HCT116 (cell line): ENCODE measurements around the gene DRC7. TPM values are rescaled to one million over a fixed set of nuclear protein-coding genes. Genes with fewer than 3 reads are reported as not detected.

Source experiments
- ATAC-seq: fragments of 200-7000 bp; cut with Tn5 transposase; 2 replicates; pipeline ENCODE4 v1.9.1; 2020; ENCODE audit warnings: mild to moderate bottlenecking, moderate library complexity
- BruUV-seq: library from RNA; stranded (reverse); fragments of 400-500 nt; replicated peaks from 2 replicates; lab custom pipeline; 2021; lab: Mats Ljungman, UMichigan
- CTCF ChIA-PET: fragments of 300-600 bp; sonication (Branson Sonifier 250); formaldehyde crosslinking; loops from one replicate; lab custom pipeline; 2021; ENCODE audit warnings: antibody characterized with exemption; lab: Charles Lee
- POLR2A ChIA-PET: fragments of 300-600, 350-600 bp; sonication (Branson Sonifier 250); formaldehyde crosslinking; loops from one replicate; lab custom pipeline; 2021; ENCODE audit warnings: antibody characterized with exemption; lab: Charles Lee
- RAD21 ChIA-PET, 2 experiments: fragments of 300-600 bp; sonication (Branson Sonifier 250); formaldehyde crosslinking; loops; one replicate each; lab custom pipeline; 2023; ENCODE audit warnings: low total read pairs in 2 of 2; ENCODE audit not compliant: uncharacterized antibody in 2 of 2, unreplicated experiment in 2 of 2, low non-redundant PET in 1 of 2; lab: Charles Lee
- DNase-seq: peaks from one replicate; pipeline ENCODE4 v3.0.0-alpha.2; 2010; ENCODE audit warnings: low read depth, low spot score
- H2AFZ ChIP-seq: fragments of 200-600 bp; shearing (Covaris generic), sonication (generic); 2 replicates; pipeline ENCODE4 v1.6.1; 2017; ENCODE audit warnings: low read depth, mixed run types, mixed read lengths, antibody characterized with exemption, low read length; ENCODE audit not compliant: poor library complexity, severe bottlenecking
- H3K27ac ChIP-seq: 2 replicates; pipeline ENCODE4 v1.5.1; 2012; ENCODE audit warnings: low read depth, low read length
- H3K27me3 ChIP-seq: fragments of 200-600 bp; sonication (generic); 2 replicates; pipeline ENCODE4 v1.6.1; 2016; ENCODE audit warnings: mixed run types, low read length, mixed read lengths; ENCODE audit not compliant: insufficient read depth
- H3K36me3 ChIP-seq, 2 experiments: fragments of 200-500 bp in 1 of 2; fragments of 200-600 bp in 1 of 2; sonication (Bioruptor generic) in 1 of 2; sonication (generic) in 1 of 2; 2 replicates each; pipeline versions ENCODE4 v1.5.1 to v1.6.1; 2014 to 2016; ENCODE audit warnings: low read length in 2 of 2, inconsistent platforms in 1 of 2, mixed read lengths in 1 of 2, mixed run types in 1 of 2; ENCODE audit not compliant: insufficient read depth in 2 of 2, control insufficient read depth in 1 of 2
- H3K4me1 ChIP-seq, 2 experiments: fragments of 200-600 bp in 1 of 2; sonication (generic) in 1 of 2; 2 replicates each; pipeline versions ENCODE4 v1.5.1 to v1.6.1; 2012 to 2017; ENCODE audit warnings: low read length in 2 of 2, inconsistent platforms in 1 of 2, mild to moderate bottlenecking in 1 of 2, mixed read lengths in 1 of 2, mixed run types in 1 of 2, moderate library complexity in 1 of 2; ENCODE audit not compliant: insufficient read depth in 2 of 2, control insufficient read depth in 1 of 2
- H3K4me2 ChIP-seq: fragments of 200-600 bp; sonication (generic); 2 replicates; pipeline ENCODE4 v1.6.1; 2017; ENCODE audit warnings: mixed run types, low read length, mixed read lengths
- H3K4me3 ChIP-seq, 2 experiments: fragments of 200-600 bp in 1 of 2; sonication (generic) in 1 of 2; replicated peaks in 1 of 2; 2 replicates each; pipeline ENCODE4 v1.5.1; 2011 to 2016; ENCODE audit warnings: low read length in 2 of 2, control low read depth in 1 of 2, low read depth in 1 of 2, mild to moderate bottlenecking in 1 of 2, mixed read lengths in 1 of 2, mixed run types in 1 of 2
- H3K79me2 ChIP-seq: fragments of 200-600 bp; sonication (generic); 2 replicates; pipeline ENCODE4 v1.6.1; 2017; ENCODE audit warnings: mild to moderate bottlenecking, mixed run types, low read length, moderate library complexity, mixed read lengths; ENCODE audit not compliant: insufficient read depth
- H3K9ac ChIP-seq: fragments of 200-600 bp; sonication (generic); 2 replicates; pipeline ENCODE4 v1.6.1; 2016; ENCODE audit warnings: low read length, mixed read lengths
- H3K9me2 ChIP-seq: fragments of 200-600 bp; sonication (generic), shearing (Covaris generic); 2 replicates; pipeline ENCODE4 v1.6.1; 2017; ENCODE audit warnings: mixed run types, mild to moderate bottlenecking, moderate library complexity; ENCODE audit not compliant: insufficient read depth
- H3K9me3 ChIP-seq, 2 experiments: fragments of 200-500 bp in 1 of 2; fragments of 200-600 bp in 1 of 2; sonication (Bioruptor generic) in 1 of 2; sonication (generic) in 1 of 2; 2 replicates each; pipeline ENCODE4 v1.6.1; 2014 to 2017; ENCODE audit warnings: low read length in 2 of 2, mixed read lengths in 2 of 2, inconsistent platforms in 1 of 2, low read depth in 1 of 2, mild to moderate bottlenecking in 1 of 2, mixed run types in 1 of 2, moderate library complexity in 1 of 2; ENCODE audit not compliant: control insufficient read depth in 1 of 2, insufficient read depth in 1 of 2
- H4K20me1 ChIP-seq: fragments of 200-600 bp; sonication (generic), shearing (Covaris generic); 2 replicates; pipeline ENCODE4 v1.6.1; 2017; ENCODE audit warnings: mixed run types, mild to moderate bottlenecking, moderate library complexity; ENCODE audit not compliant: insufficient read depth
- CBX3 ChIP-seq: IDR thresholded peaks from 2 replicates; pipeline ENCODE4 v1.6.1; 2012; ENCODE audit warnings: low read depth
- CEBPB ChIP-seq: IDR thresholded peaks from 2 replicates; pipeline ENCODE4 v1.6.1; 2012; ENCODE audit warnings: low read depth
- ELF1 ChIP-seq: IDR thresholded peaks from 2 replicates; pipeline ENCODE4 v1.6.1; 2012; ENCODE audit warnings: low read depth, borderline replicate concordance
- JUND ChIP-seq: IDR thresholded peaks from 2 replicates; pipeline ENCODE4 v1.6.1; 2012
- MAX ChIP-seq: IDR thresholded peaks from 2 replicates; pipeline ENCODE4 v1.6.1; 2012
- RAD21 ChIP-seq: IDR thresholded peaks from 2 replicates; pipeline ENCODE4 v1.6.1; 2012; ENCODE audit warnings: low read depth, mild to moderate bottlenecking
- TCF7L2 ChIP-seq: IDR thresholded peaks from 2 replicates; pipeline ENCODE4 v1.7.0; 2011; ENCODE audit warnings: borderline replicate concordance, inconsistent platforms; ENCODE audit not compliant: insufficient read depth, insufficient read length; ENCODE audit errors: extremely low read depth
- ZBTB33 ChIP-seq: IDR thresholded peaks from 2 replicates; pipeline ENCODE4 v1.6.1; 2011; ENCODE audit warnings: mild to moderate bottlenecking, low read length, moderate library complexity; ENCODE audit not compliant: insufficient replicate concordance; ENCODE audit errors: extremely low read depth
- intact Hi-C: fragments of 100-400 bp; cut with micrococcal nuclease; formaldehyde crosslinking; loops from 2 replicates; pipeline ENCODE4 v1.10.0; 2022
- total RNA-seq: library from RNA; stranded (reverse); gene quantifications from one replicate; pipeline ENCODE4 v1.2.1, GENCODE V29; 2021; ENCODE audit not compliant: unreplicated experiment

DRC7 gene
- total RNA-seq, 1 experiment from 2014 or later, result 0.91 TPM

GRCh38 chr16:57693550-57693949, 1.1 kb upstream of the DRC7 start:
- no TSS peak for BruUV-seq
- TF ChIP-seq MAX (no peak), JUND (no peak), CBX3 (no peak), ELF1 (no peak), RAD21 (no peak), ZBTB33 (no peak), CEBPB (no peak), TCF7L2 (no peak)
- intact Hi-C loops, result no loop called here
- Histone ChIP-seq H2AFZ (no peak overlapping the region), H3K4me2 (no peak overlapping the region), H3K9me2 (no peaks in the 10 kb centered on the region), H4K20me1 (no peaks in the 10 kb centered on the region), H3K36me3 (no peaks in the 10 kb centered on the region), H3K4me1 (peaks cover 0 to 4% of the 10 kb centered on the region in 2 experiments; a peak in 1 of 4 replicates), H3K9ac (no peak overlapping the region), H3K27ac (no peak overlapping the region), H3K4me3 (no peak overlapping the region), H3K9me3 (no peaks in the 10 kb centered on the region), H3K79me2 (no peaks in the 10 kb centered on the region), H3K27me3 (no peaks in the 10 kb centered on the region)
- ChIA-PET CTCF (no interaction called here), POLR2A (no interaction called here), RAD21 (no interaction called here)
- no peak for ATAC-seq
- no peak for DNase-seq
